Measurements from ENCODE around the gene THSD4.

GRCh38 chr15:71410347-71410746, 295.1 kb downstream of the THSD4 start:
- no peak for TF ChIP-seq CTCF (conservative IDR thresholded peaks at IDR 0.05 in 1 of 2, IDR thresholded peaks at IDR 0.05 in 1 of 2; ENCODE audit: low read depth in 1 of 2, low read length in 2 of 2)
- no peak for TF ChIP-seq EZH2 (IDR thresholded peaks at IDR 0.05; ENCODE audit: low read length, missing control alignments)

Data from fibroblast of lung (primary cell).